Activated T-cell treated with anti-CD3 and anti-CD28 coated beads, Interleukin-2, amount 50 U/mL, for 24 hours (primary cell): ENCODE measurements around the gene CEP72.

ENCODE experiments used
- DNase-seq: peaks from one replicate; pipeline ENCODE4 v3.0.0-alpha.2; 2020
- H3K27ac Mint-ChIP-seq: 2 replicates; pipeline ENCODE4 v1.8.0; 2020; ENCODE audit warnings: mild to moderate bottlenecking, mixed read lengths
- H3K27me3 Mint-ChIP-seq: 2 replicates; pipeline ENCODE4 v1.8.0; 2020; ENCODE audit warnings: mixed read lengths
- H3K36me3 Mint-ChIP-seq: 2 replicates; pipeline ENCODE4 v1.8.0; 2020; ENCODE audit warnings: low read depth, mixed read lengths
- H3K4me1 Mint-ChIP-seq: 2 replicates; pipeline ENCODE4 v1.8.0; 2020; ENCODE audit warnings: low read depth, mixed read lengths
- H3K4me3 Mint-ChIP-seq: 2 replicates; pipeline ENCODE4 v1.8.0; 2020; ENCODE audit warnings: mild to moderate bottlenecking, moderate library complexity, mixed read lengths
- H3K9me3 Mint-ChIP-seq: 2 replicates; pipeline ENCODE4 v1.8.0; 2020; ENCODE audit warnings: mixed read lengths

Gene CEP72

DNA sequence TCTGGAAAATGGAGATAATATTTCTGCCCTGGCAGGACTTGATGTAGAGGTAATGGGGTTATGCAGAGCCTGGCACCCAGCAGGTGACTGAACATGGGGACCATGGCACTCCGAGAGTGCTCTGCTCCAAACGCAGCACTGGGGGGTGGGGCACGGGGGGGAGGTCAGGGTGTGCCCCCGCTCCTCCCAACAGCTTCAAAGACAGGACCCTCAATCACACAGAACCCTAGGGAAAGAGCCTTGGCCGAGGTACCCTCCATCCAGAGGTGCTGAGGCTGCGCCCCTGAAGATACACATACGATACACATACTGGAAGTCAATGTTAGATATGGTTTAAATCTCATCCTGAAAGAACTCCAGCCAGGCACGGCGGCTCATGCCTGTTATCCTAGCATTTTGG, 26.6 kb upstream of the CEP72 start:
- Mint-ChIP-seq H3K4me1 (peaks cover 4% of the 10 kb centered on the region), H3K9me3 (peaks cover 9% of the 10 kb centered on the region), H3K27me3 (peaks cover 33% of the 10 kb centered on the region), H3K36me3 (no peaks in the 10 kb centered on the region), H3K27ac (no peak overlapping the region), H3K4me3 (no peak overlapping the region)
- DNase-seq = no peak

DNA sequence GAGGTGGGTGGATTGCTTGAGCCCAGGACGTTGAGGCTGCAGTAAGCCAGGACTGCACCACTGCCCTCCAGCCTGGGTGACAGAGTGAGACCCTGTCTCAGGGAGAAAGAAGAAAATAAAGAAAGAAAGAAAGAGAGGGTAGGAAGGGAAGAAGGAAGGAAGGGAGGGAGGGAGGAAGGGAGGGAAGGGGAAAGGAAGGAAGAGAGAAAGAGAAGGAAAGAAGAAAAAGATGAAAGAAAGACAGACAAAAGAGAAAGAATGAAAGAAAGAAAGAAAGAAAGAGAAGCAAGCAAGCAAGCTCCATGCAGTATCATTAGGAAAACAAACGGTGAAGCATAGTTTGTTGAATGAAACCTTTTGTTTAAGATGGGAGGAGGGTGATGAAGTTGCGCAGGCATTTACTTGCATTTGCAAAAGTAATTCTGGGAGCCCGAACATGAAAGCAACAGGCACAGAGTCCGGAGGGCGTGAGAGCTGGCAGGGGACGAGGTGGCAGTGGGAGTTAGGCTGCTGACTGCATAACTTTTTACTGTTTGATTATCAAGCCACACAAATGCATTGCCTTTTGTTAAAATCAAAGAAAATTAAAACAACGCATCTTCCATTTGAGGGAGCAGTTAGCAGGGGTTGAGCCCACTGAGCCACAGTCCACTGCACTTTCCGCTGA, 26.0 kb upstream of the CEP72 start:
- DNase-seq = no peak
- peaks cover 33% of the 10 kb centered on the region for H3K27me3 Mint-ChIP-seq
- no peak overlapping the region for H3K27ac Mint-ChIP-seq
- H3K4me1 Mint-ChIP-seq = peaks cover 4% of the 10 kb centered on the region
- peaks cover 9% of the 10 kb centered on the region for H3K9me3 Mint-ChIP-seq
- no peaks in the 10 kb centered on the region for H3K36me3 Mint-ChIP-seq
- H3K4me3 Mint-ChIP-seq = no peak overlapping the region

- H3K27me3 Mint-ChIP-seq = peaks cover 33% of the 10 kb centered on the region
Measured at GRCh38 chr5:586751-587285, 25.3 kb upstream of the CEP72 start.

DNA sequence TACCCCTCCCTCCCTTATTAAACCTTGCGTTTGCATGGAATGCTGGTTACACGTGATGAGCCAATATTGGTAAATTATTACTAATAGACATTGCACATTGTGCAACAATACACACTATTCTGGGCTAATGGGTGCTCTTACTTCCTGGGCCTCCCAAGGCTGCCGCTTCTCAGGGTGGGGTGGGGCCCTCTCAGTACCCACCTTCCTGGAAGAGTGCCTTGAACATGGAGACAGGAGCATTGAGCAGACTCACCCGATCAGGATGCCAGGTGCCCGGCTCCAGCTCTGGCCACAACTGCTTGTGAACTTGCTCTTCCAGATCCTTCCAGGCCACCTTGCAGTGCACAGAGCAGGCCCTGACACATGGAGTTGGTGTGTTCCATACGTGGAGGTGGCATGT, 24.7 kb upstream of the CEP72 start:
- Mint-ChIP-seq H3K4me1 (peaks cover 4% of the 10 kb centered on the region), H3K27me3 (peaks cover 32% of the 10 kb centered on the region), H3K9me3 (peaks cover 9% of the 10 kb centered on the region), H3K36me3 (no peaks in the 10 kb centered on the region), H3K27ac (no peak overlapping the region), H3K4me3 (no peak overlapping the region)
- no peak for DNase-seq

More at GRCh38 chr5:586751-587285, 25.3 kb upstream of the CEP72 start:
- H3K4me3 Mint-ChIP-seq = no peak overlapping the region
- H3K9me3 Mint-ChIP-seq = peaks cover 9% of the 10 kb centered on the region
- H3K27ac Mint-ChIP-seq = no peak overlapping the region
- peaks cover 4% of the 10 kb centered on the region for H3K4me1 Mint-ChIP-seq
- no peak for DNase-seq
- no peaks in the 10 kb centered on the region for H3K36me3 Mint-ChIP-seq

- Mint-ChIP-seq H3K9me3 (peaks cover 9% of the 10 kb centered on the region), H3K36me3 (no peaks in the 10 kb centered on the region), H3K27ac (no peak overlapping the region), H3K4me3 (no peak overlapping the region), H3K27me3 (peaks cover 32% of the 10 kb centered on the region), H3K4me1 (peaks cover 4% of the 10 kb centered on the region)
- no peak for DNase-seq
Measured at GRCh38 chr5:588406-588995, 23.6 kb upstream of the CEP72 start.

GRCh38 chr5:589173-589572, 23.0 kb upstream of the CEP72 start:
- H3K27ac Mint-ChIP-seq = no peak overlapping the region
- H3K4me3 Mint-ChIP-seq = no peak overlapping the region
- peaks cover 4% of the 10 kb centered on the region for H3K4me1 Mint-ChIP-seq
- H3K27me3 Mint-ChIP-seq = peaks cover 34% of the 10 kb centered on the region
- no peaks in the 10 kb centered on the region for H3K36me3 Mint-ChIP-seq
- H3K9me3 Mint-ChIP-seq = peaks cover 9% of the 10 kb centered on the region
- no peak for DNase-seq

DNA sequence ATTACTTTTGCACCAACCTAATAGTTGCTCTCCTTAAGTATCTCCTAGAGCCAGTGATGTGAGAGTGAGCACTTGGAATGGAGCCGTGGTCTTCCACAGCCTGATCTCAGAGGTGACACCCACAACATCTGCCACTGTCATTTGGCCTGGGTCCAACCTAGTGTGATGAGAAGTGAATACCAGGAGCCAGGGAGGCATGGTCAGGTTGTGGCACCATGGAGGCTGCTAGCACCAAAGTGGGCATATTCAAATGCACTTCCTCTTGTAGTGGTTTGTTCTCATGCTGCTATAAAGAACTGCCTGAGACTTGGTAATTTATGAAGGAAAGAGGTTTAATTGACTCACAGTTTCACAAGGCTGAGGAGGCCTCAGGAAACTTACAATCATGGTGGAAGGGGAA, 22.6 kb upstream of the CEP72 start:
- Mint-ChIP-seq H3K4me3 (no peak overlapping the region), H3K27me3 (peaks cover 38% of the 10 kb centered on the region), H3K4me1 (peaks cover 4% of the 10 kb centered on the region), H3K9me3 (peaks cover 9% of the 10 kb centered on the region), H3K27ac (no peak overlapping the region), H3K36me3 (no peaks in the 10 kb centered on the region)
- DNase-seq = no peak

GRCh38 chr5:590346-590745, 21.8 kb upstream of the CEP72 start:
- no peak for DNase-seq
- Mint-ChIP-seq H3K27me3 (peaks cover 45% of the 10 kb centered on the region), H3K9me3 (peaks cover 9% of the 10 kb centered on the region), H3K4me1 (peaks cover 4% of the 10 kb centered on the region), H3K36me3 (no peaks in the 10 kb centered on the region), H3K4me3 (no peak overlapping the region), H3K27ac (no peak overlapping the region)

DNA sequence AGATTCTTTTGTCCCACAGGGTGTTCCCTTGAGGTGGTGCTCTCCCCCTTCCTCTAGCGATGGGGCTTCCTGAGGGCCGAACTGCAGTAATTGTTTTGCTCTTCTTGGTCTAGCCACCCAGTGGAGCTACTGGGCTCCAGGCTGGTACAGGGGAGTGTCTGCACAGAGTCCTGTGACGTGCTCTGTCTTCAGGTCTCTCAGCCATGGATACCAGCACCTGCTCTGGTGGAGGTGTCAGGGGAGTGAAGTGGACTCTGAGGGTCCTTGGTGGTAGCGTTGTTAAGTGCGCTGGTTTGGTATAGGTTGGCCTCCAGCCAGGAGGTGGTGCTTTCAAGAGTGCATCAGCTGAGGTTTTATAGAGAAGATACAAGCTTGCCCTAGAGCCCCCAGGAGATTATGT, 20.4 kb upstream of the CEP72 start:
- Mint-ChIP-seq H3K27ac (no peak overlapping the region), H3K27me3 (peaks cover 50% of the 10 kb centered on the region), H3K4me1 (peaks cover 4% of the 10 kb centered on the region), H3K36me3 (no peaks in the 10 kb centered on the region), H3K4me3 (no peak overlapping the region), H3K9me3 (peaks cover 9% of the 10 kb centered on the region)
- no peak for DNase-seq

DNA sequence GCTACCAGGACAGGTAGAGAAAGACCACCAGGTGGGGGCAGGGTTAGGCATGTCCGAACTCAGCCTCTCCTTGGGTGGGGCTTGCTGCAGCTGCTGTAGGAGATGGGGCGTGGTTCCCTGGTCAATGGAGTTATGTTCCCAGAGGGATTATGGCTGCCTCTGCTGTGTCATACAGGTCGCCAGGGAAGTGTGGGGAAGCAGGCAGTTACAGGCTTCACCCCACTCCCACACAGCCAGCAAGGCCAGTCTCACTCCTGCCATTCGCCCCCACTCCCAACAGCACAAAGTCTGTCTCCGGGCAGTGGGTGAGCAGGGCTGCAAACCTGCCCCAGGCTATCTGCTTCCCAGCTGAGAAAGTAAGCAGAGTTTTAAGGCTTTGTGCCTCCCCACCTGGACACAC, 20.0 kb upstream of the CEP72 start:
- peaks cover 4% of the 10 kb centered on the region for H3K4me1 Mint-ChIP-seq
- H3K36me3 Mint-ChIP-seq = no peaks in the 10 kb centered on the region
- peaks cover 9% of the 10 kb centered on the region for H3K9me3 Mint-ChIP-seq
- H3K27me3 Mint-ChIP-seq = peaks cover 50% of the 10 kb centered on the region
- H3K4me3 Mint-ChIP-seq = no peak overlapping the region
- H3K27ac Mint-ChIP-seq = no peak overlapping the region
- peak; percentile 13 for DNase-seq

GRCh38 chr5:593511-593910, 18.6 kb upstream of the CEP72 start:
- peaks cover 54% of the 10 kb centered on the region for H3K27me3 Mint-ChIP-seq
- no peak overlapping the region for H3K4me3 Mint-ChIP-seq
- DNase-seq = peak; percentile 11
- H3K36me3 Mint-ChIP-seq = no peaks in the 10 kb centered on the region
- H3K4me1 Mint-ChIP-seq = peaks cover 7% of the 10 kb centered on the region
- no peak overlapping the region for H3K27ac Mint-ChIP-seq
- H3K9me3 Mint-ChIP-seq = peaks cover 9% of the 10 kb centered on the region

DNA sequence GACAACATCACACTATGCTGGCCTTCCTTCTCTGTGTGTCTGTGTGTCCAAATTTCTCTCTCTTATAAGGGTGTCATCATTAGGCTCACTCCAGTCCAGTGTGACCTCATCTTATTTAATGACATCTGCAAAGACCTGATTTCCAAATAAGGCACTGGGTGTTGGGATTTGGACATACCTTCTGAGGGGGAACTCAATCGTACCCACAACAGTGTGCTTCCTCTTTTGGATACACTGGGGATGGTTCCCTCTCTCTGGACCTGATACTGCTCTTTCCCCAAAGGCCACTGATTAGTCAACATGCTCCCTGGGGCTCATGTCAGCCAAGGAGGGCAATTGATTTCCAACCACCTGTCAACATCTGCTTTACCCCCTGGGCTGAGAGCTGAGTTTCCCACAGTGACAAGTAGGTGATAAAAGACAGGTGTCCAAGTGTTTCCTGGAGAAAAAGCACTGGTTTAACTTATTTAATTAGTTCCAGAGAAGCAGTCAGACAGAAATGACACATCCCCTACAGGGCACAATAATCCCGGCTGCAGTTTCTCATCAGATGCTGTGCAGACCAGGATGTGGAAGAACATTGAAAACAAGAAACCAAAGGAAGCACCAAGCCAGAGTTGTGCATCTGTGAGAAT, 17.8 kb upstream of the CEP72 start:
- H3K9me3 Mint-ChIP-seq = peaks cover 9% of the 10 kb centered on the region
- peaks cover 7% of the 10 kb centered on the region for H3K4me1 Mint-ChIP-seq
- no peak overlapping the region for H3K4me3 Mint-ChIP-seq
- H3K27ac Mint-ChIP-seq = no peak overlapping the region
- H3K36me3 Mint-ChIP-seq = no peaks in the 10 kb centered on the region
- peaks cover 59% of the 10 kb centered on the region for H3K27me3 Mint-ChIP-seq
- DNase-seq = no peak

DNA sequence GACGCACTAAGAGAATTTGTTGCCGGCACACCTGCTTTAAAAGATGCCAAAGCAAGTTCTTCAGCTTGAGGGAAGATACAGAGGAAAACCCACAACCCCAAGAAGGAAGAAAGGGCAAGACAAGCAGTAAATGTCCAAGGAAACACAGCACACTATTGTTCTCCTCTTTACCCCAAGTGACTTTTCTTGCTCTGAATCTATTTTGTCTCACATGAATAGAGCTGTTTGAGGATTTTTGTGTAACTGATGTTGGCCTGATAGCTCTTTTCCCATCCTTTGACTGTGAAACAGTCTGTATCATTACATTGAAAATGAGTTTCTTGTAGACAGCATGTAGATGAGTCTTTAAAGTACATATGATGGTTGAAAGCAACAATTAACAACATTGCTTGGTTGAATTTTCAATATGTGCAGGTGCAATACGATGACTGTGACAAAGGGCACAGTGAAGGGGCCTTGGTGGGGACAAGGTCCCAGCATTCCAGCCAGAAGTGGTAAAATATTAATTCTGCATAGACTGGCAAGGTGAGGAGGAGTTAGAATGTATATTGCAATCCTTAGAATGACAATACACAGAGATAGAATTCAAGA, 16.8 kb upstream of the CEP72 start:
- H3K27ac Mint-ChIP-seq = no peak overlapping the region
- peaks cover 3% of the 10 kb centered on the region for H3K4me1 Mint-ChIP-seq
- H3K9me3 Mint-ChIP-seq = no peaks in the 10 kb centered on the region
- H3K27me3 Mint-ChIP-seq = peaks cover 63% of the 10 kb centered on the region
- no peak overlapping the region for H3K4me3 Mint-ChIP-seq
- DNase-seq = no peak
- H3K36me3 Mint-ChIP-seq = no peaks in the 10 kb centered on the region

GRCh38 chr5:597871-598563, 14.1 kb upstream of the CEP72 start:
- H3K4me3 Mint-ChIP-seq = no peak overlapping the region
- H3K36me3 Mint-ChIP-seq = no peaks in the 10 kb centered on the region
- no peaks in the 10 kb centered on the region for H3K9me3 Mint-ChIP-seq
- peaks cover 48% of the 10 kb centered on the region for H3K27me3 Mint-ChIP-seq
- peaks cover 3% of the 10 kb centered on the region for H3K4me1 Mint-ChIP-seq
- DNase-seq = no peak
- no peak overlapping the region for H3K27ac Mint-ChIP-seq
